Measurements from ENCODE around the gene RNF180.
"Not testable (repeated sequence)": the region's sequence is repeated elsewhere in the genome, so short reads cannot be mapped to it uniquely, and the experiment has no call there.

RNF180 gene

DNA sequence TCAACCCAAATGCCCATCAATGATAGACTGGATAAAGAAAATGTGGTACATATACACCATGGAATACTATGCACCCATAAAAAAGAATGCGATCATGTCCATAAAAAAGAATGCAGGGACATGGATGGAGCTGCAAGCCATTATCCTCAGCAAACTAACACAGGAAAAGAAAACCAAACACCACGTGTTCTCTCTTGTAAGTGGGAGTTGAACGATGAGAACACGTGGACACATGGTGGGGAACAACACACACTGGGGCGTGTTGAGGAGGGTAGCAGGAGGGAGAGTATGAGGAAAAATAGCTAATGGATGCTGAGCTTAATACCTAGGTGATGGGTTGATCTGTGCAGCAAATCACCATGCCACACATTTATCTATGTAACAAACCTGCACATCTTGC is 233.1 kb downstream of the RNF180 start:
- not testable (repeated sequence) for DNase-seq

DNA sequence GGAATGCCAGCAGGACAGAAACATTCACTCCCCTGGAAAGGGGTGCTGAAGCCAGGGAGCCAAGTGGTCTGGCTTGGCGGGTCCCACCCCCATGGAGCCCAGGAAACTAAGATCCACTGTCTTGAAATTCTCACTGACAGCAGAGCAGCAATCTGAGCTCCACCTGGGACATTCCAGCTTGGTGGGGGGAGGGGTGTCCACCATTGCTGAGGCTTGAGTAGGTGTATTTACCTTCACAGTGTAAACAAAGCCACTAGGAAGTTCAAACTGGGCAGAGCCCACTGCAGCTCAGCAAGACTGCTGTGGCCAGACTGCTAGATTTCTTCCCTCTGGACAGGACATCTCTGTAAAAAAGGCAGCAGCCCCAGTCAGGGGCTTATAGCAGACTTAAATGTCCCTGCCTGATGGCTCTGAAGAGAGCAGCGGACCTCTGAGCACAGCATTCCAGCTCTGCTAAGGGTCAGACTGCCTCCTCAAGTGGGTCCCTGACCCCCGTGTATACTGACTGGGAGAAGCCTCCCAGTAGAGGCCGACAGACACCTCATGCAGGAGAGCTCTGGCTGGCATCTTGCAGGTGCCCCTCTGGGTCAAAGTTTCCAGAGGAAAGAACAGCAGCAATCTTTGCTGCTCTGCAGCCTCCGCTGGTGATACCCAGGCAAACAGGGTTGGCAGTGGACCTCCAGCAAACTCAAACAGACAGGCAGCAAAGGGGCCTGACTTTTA is 241.6 kb downstream of the RNF180 start:
- not testable (repeated sequence) for DNase-seq

DNA sequence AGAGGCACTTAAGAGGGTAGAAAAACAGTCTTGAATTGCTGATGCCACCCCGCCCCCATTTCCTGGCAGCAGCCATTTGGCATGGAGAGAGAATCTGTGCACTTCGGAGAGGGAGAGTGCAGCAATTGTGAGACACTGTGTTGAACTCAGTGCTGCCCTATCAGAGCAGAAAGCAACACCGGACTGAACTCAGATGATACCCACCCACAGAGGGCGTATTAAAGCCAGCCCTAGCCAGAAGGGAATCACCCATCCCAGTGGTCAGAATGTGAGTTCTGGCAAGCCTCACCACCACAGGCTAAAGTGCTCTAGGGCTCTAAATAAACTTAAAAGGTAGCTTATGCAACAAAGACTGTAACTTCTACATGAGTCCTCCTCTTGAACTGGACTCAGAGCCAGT is 251.7 kb downstream of the RNF180 start:
- no peak for DNase-seq

DNA sequence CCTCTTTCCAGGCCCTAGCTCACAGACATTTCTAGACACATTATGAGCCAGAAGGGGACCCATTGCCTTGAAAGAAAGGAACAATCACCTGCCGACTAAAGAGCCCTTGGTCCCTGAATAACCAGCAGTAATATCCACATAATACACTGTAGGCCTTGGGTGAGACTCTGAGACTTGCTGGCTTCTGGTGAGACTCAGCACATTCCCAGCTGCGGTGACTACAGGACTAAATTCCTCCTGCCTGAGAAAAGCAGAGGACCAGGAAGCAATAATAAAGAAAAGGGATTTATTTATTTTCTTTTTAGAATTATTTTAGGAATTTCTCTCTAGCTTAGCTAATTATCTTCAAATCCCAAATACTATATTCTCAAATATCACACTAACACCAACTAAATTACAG is 252.4 kb downstream of the RNF180 start:
- DNase-seq = no peak

All from hematopoietic multipotent progenitor cell treated with erythropoietin and hydrocortisone succinate and interleukin-3 and kit ligand, for 4 days (in vitro differentiated cells).